Measurements from ENCODE around the gene ZNF423. TPM values are rescaled to one million over a fixed set of nuclear protein-coding genes. Genes with fewer than 3 reads are reported as not detected.

ZNF423 gene
- total RNA-seq, 1 donor from 2014 or later = 19.8 TPM

GRCh38 chr16:49652456-49653172, 203.3 kb downstream of the ZNF423 start:
- no peak for TF ChIP-seq CTCF (IDR thresholded peaks at IDR 0.05; ENCODE audit: unreplicated experiment)
- Mint-ChIP-seq H3K27me3 (ENCODE audit: low read depth) (no peaks in the 10 kb centered on the region), H3K36me3 (peaks cover 11% of the 10 kb centered on the region), H3K27ac (peak overlapping the region; percentile 11), H3K4me1 (peaks cover 11% of the 10 kb centered on the region), H3K9me3 (peaks cover 17% of the 10 kb centered on the region), H3K4me3 (no peak overlapping the region)
- no peak for DNase-seq (ENCODE audit: low spot score in 2 of 2, unreplicated experiment in 2 of 2)

DNA sequence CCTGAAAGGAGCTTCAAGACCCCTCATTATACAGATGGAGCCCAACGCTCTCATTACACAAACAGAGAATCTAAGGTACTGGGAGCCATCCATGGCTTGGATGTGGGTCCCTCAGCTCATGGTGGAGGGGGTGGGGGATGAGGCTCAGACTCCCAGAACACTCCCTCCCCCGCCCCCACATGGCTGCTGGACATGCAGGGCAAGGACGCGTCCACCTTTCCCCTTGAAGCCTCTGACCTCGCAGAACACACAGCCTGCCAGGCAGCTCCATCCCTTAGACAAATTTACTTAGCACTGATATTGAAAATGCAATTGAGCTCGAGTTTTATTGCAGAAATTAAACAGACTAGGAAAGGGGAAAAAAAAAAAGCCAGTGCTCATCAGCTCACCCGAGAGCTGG, 203.9 kb downstream of the ZNF423 start:
- peaks cover 11% of the 10 kb centered on the region for H3K4me1 Mint-ChIP-seq
- H3K9me3 Mint-ChIP-seq = peaks cover 23% of the 10 kb centered on the region
- TF ChIP-seq CTCF (IDR thresholded peaks at IDR 0.05; ENCODE audit: unreplicated experiment) = no peak
- H3K36me3 Mint-ChIP-seq = peaks cover 16% of the 10 kb centered on the region
- H3K27me3 Mint-ChIP-seq (ENCODE audit: low read depth) = no peaks in the 10 kb centered on the region
- no peak for DNase-seq (ENCODE audit: low spot score in 2 of 2, unreplicated experiment in 2 of 2)
- no peak overlapping the region for H3K27ac Mint-ChIP-seq
- no peak overlapping the region for H3K4me3 Mint-ChIP-seq

- Mint-ChIP-seq H3K27ac (no peak overlapping the region), H3K4me1 (peaks cover 11% of the 10 kb centered on the region), H3K27me3 (ENCODE audit: low read depth) (no peaks in the 10 kb centered on the region), H3K9me3 (peaks cover 25% of the 10 kb centered on the region), H3K36me3 (peaks cover 16% of the 10 kb centered on the region), H3K4me3 (no peak overlapping the region)
- DNase-seq (ENCODE audit: low spot score in 2 of 2, unreplicated experiment in 2 of 2) = no peak
- TF ChIP-seq CTCF (IDR thresholded peaks at IDR 0.05; ENCODE audit: unreplicated experiment) = no peak
Measured at GRCh38 chr16:49651226-49651625, 204.7 kb downstream of the ZNF423 start.

DNA sequence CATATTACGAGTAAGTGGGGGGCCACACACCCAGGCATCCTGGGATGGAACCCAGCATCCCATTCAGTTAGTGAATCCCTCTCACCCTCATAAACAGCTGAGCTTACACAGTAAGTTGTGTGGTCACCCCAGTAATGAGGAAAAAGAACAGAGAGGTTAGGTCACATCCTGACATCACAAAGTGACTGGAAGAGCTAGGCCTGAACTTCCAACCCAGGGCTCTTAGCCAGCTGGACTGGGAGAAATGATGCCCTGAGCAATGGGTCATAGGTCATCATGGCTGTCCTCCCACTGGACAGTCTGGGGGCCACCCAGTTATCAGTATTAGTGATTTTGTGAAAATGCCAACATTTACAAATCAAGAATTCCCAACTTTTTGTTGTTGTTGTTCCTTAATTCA, 205.3 kb downstream of the ZNF423 start:
- no peak for DNase-seq (ENCODE audit: low spot score in 2 of 2, unreplicated experiment in 2 of 2)
- Mint-ChIP-seq H3K27ac (no peak overlapping the region), H3K36me3 (peaks cover 16% of the 10 kb centered on the region), H3K4me1 (peaks cover 11% of the 10 kb centered on the region), H3K4me3 (no peak overlapping the region), H3K9me3 (peaks cover 30% of the 10 kb centered on the region), H3K27me3 (ENCODE audit: low read depth) (no peaks in the 10 kb centered on the region)
- no peak for TF ChIP-seq CTCF (IDR thresholded peaks at IDR 0.05; ENCODE audit: unreplicated experiment)

DNA sequence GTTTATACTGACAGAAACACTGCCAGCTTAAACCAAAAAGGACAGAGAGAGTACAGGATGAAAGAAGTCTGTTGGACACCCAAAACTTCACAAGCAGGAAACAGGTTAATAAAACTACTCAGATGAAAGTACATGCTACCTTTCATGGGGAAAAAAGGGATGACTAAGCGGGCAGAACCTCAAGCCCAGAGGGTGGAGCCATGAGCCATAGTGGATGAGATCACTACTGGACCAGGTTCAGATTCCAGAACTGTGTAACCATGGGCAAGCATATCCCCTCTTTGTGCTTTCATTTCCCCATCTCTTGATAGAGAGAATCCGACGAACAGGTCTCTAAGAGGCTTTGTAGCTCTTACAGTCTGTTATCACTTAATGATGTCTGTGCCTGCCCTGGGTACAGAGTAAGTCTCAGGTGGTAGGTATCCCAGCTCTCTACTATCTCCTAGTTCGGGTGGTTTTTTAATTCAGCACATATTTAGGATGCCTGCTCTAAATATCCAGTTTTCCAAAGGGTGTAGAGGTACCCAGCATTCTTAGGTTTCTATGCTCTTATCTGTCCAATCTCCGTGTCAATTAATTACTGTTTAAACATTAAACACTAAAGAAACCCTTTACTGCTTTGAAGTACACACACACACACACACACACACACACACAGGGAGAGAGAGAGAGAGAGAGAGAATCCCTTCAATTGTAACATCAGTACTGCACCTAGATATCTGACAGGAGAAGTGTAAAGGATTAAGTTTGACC, 206.7 kb downstream of the ZNF423 start:
- no peaks in the 10 kb centered on the region for H3K27me3 Mint-ChIP-seq (ENCODE audit: low read depth)
- DNase-seq (ENCODE audit: low spot score in 2 of 2, unreplicated experiment in 2 of 2) = no peak
- TF ChIP-seq CTCF (IDR thresholded peaks at IDR 0.05; ENCODE audit: unreplicated experiment) = no peak
- peaks cover 31% of the 10 kb centered on the region for H3K9me3 Mint-ChIP-seq
- H3K4me1 Mint-ChIP-seq = peaks cover 11% of the 10 kb centered on the region
- H3K4me3 Mint-ChIP-seq = no peak overlapping the region
- no peak overlapping the region for H3K27ac Mint-ChIP-seq
- H3K36me3 Mint-ChIP-seq = peaks cover 16% of the 10 kb centered on the region
